ENCODE results near the gene ARHGAP27. TPM values are rescaled to one million over a fixed set of nuclear protein-coding genes. Genes with fewer than 3 reads are reported as not detected.

Gene ARHGAP27
- total RNA-seq, 3 donors from 2014 or later (not counting 1 experiment from before 2014, with no cell fraction given): 125 to 141 (median 126) TPM

- WGBS (ENCODE audit: insufficient coverage): 88% methylated on average over 10 of the region's 10 CpGs
- H3K36me3 Mint-ChIP-seq: no peaks in the 10 kb centered on the region
- H3K27ac Mint-ChIP-seq: peak overlapping the region in 1 of 2 donors; percentile 75
- Histone ChIP-seq H3K9me3 (ENCODE audit: control insufficient read depth, insufficient read depth, low read length) (no peaks in the 10 kb centered on the region), H3K27me3 (ENCODE audit: control insufficient read depth, insufficient read depth, low read length) (no peaks in the 10 kb centered on the region), H3K4me1 (ENCODE audit: control insufficient read depth, insufficient read depth, low read length) (peaks cover 17% of the 10 kb centered on the region), H3K36me3 (ENCODE audit: control insufficient read depth, insufficient read depth, low read length) (peaks cover 27% of the 10 kb centered on the region), H3K4me3 (ENCODE audit: low read length) (no peak overlapping the region), H3K27ac (ENCODE audit: low read length) (no peak overlapping the region)
- TF ChIP-seq CTCF (IDR thresholded peaks at IDR 0.05): no peak
- DNase-seq: no peak
- intact Hi-C loops (cut with micrococcal nuclease): no loop called here
- no peak for ATAC-seq
- no peaks in the 10 kb centered on the region for H3K27me3 Mint-ChIP-seq (ENCODE audit: low read depth in 2 of 2)
- peaks cover 0 to 12% of the 10 kb centered on the region in 2 donors for H3K4me1 Mint-ChIP-seq
- H3K9me3 Mint-ChIP-seq: no peaks in the 10 kb centered on the region
- H3K4me3 Mint-ChIP-seq: no peak overlapping the region
Measured at GRCh38 chr17:45436161-45436560, 3.5 kb upstream of the ARHGAP27 start.

GRCh38 chr17:45435481-45435880 lies 2.8 kb upstream of the ARHGAP27 start:
- TF ChIP-seq CTCF (IDR thresholded peaks at IDR 0.05): no peak
- Mint-ChIP-seq H3K36me3 (no peaks in the 10 kb centered on the region), H3K4me1 (peaks cover 0 to 19% of the 10 kb centered on the region in 2 donors), H3K27ac (peak overlapping the region; percentile 60 to 75), H3K4me3 (no peak overlapping the region), H3K27me3 (ENCODE audit: low read depth in 2 of 2) (no peaks in the 10 kb centered on the region), H3K9me3 (no peaks in the 10 kb centered on the region)
- Histone ChIP-seq H3K4me1 (ENCODE audit: control insufficient read depth, insufficient read depth, low read length) (peaks cover 23% of the 10 kb centered on the region), H3K36me3 (ENCODE audit: control insufficient read depth, insufficient read depth, low read length) (peaks cover 27% of the 10 kb centered on the region), H3K27me3 (ENCODE audit: control insufficient read depth, insufficient read depth, low read length) (no peaks in the 10 kb centered on the region), H3K27ac (ENCODE audit: low read length) (no peak overlapping the region), H3K9me3 (ENCODE audit: control insufficient read depth, insufficient read depth, low read length) (no peaks in the 10 kb centered on the region), H3K4me3 (ENCODE audit: low read length) (no peak overlapping the region)
- 60% methylated on average over 5 of the region's 5 CpGs for WGBS (ENCODE audit: insufficient coverage)
- DNase-seq: no peak
- intact Hi-C loops (cut with micrococcal nuclease): no loop called here
- no peak for ATAC-seq

- Histone ChIP-seq H3K4me1 (ENCODE audit: control insufficient read depth, insufficient read depth, low read length) (peaks cover 37% of the 10 kb centered on the region), H3K9me3 (ENCODE audit: control insufficient read depth, insufficient read depth, low read length) (no peaks in the 10 kb centered on the region), H3K27me3 (ENCODE audit: control insufficient read depth, insufficient read depth, low read length) (no peaks in the 10 kb centered on the region), H3K36me3 (ENCODE audit: control insufficient read depth, insufficient read depth, low read length) (peaks cover 20% of the 10 kb centered on the region), H3K4me3 (ENCODE audit: low read length) (no peak overlapping the region), H3K27ac (ENCODE audit: low read length) (no peak overlapping the region)
- Mint-ChIP-seq H3K27ac (peak overlapping the region in 1 of 2 donors; percentile 83), H3K27me3 (ENCODE audit: low read depth in 2 of 2) (no peaks in the 10 kb centered on the region), H3K9me3 (no peaks in the 10 kb centered on the region), H3K4me1 (peaks cover 9 to 31% of the 10 kb centered on the region in 2 donors), H3K36me3 (no peaks in the 10 kb centered on the region), H3K4me3 (peak overlapping the region; percentile 73)
- ATAC-seq (no peak), DNase-seq (no peak)
- no peak for TF ChIP-seq CTCF (IDR thresholded peaks at IDR 0.05)
- intact Hi-C loops (cut with micrococcal nuclease): no loop called here
- WGBS (ENCODE audit: insufficient coverage): 80% methylated on average over 3 of the region's 4 CpGs
Measured at GRCh38 chr17:45433159-45433535, 477 bp upstream of the ARHGAP27 start.

Data from natural killer cell (primary cell).